HG03460 (cell line): Measurements from ENCODE around the gene VSIG8.

Source experiments
- ATAC-seq: cut with Tn5 transposase; IDR thresholded peaks from one replicate; pipeline ENCODE4 v1.9.1; 2021; ENCODE audit not compliant: unreplicated experiment

VSIG8 gene

DNA sequence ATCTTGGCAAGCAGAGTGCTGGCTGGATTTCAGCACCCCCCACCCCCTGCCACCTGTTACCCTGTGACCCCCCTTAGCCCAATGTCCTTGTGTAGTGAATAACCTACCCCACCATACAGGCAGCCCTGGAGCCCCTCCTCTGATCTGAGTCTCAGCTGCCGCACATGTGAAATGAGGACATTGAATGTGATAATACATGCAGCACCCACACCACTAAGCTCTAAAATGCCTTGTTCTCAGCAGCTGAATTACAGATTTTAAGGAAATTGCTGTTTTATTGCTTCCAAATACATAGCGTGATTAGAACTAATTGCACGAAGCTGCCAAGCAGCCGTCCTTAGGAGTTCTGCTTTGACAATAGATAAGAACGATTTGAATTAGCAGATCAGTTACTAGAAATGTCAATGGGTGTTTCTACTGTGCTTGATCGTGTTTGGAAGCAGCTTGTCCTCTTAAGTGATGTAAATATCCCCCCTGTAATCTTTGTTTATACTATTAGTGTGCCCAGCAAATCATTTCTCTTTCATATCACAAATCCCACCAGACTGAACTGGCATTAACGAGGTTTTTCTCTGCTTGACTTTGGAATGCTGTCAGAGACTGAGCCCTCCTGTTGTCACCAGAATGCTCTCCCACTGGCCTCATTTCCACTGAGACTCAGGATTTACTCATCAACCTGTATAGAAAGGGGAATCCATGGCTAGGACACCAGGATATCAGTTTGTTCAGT, 30.9 kb downstream of the VSIG8 start:
- ATAC-seq, result no peak

DNA sequence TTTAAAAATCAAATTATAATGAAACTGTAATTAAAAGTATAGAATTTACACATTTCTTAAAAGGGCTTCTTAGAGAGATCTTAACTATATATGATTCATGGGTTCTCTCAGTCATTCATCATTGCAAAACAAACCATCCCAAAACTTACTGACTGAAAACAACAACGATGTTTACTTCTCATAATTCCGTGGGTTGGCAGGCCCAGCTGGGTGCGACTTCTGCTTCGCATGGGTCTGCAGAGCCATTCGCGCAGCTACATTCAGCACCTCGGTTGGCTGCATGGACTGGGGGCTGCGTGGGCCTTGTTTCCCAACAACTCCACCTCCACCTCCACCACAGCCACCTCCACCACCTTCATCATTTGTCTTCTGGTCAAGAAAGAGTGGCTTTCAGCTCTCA, 31.7 kb downstream of the VSIG8 start:
- ATAC-seq, result no peak

DNA sequence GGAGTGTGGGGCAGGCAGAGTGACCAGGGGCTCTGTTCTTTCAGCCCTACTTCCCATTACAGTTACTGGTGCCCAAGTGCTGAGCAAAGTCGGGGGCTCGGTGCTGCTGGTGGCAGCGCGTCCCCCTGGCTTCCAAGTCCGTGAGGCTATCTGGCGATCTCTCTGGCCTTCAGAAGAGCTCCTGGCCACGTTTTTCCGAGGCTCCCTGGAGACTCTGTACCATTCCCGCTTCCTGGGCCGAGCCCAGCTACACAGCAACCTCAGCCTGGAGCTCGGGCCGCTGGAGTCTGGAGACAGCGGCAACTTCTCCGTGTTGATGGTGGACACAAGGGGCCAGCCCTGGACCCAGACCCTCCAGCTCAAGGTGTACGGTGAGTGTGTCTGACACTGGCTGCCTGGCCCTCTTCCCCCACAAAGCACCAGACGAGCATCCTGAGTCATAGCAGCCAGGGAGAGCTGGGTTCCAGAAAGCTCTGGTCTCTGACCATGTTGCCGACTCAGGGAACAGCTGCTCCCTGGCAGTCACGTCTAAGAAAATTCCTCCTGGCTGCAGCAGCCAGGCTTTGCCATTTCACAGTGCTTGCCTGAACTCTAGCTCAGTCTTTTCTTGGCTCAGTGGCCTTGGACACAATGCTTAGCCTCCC, 32.5 kb downstream of the VSIG8 start:
- ATAC-seq, result no peak

DNA sequence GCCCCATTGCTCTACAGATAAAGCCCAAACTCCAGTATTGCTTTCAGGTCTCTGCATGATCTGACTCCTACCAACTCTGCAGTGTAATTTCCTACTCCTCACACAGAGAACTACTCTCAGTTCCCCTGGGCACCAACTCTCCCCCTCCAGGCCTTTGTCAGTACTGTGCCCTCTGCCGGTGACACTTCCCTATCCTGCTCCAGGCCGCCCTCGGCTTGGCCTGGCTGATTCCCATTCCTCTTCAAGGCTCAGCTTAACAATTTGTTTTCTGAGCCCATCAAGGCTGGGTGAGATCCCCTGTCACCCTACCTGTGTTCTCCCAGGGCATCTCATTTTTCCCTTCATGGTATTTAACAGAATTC, 33.2 kb downstream of the VSIG8 start:
- peak; percentile 69 for ATAC-seq

DNA sequence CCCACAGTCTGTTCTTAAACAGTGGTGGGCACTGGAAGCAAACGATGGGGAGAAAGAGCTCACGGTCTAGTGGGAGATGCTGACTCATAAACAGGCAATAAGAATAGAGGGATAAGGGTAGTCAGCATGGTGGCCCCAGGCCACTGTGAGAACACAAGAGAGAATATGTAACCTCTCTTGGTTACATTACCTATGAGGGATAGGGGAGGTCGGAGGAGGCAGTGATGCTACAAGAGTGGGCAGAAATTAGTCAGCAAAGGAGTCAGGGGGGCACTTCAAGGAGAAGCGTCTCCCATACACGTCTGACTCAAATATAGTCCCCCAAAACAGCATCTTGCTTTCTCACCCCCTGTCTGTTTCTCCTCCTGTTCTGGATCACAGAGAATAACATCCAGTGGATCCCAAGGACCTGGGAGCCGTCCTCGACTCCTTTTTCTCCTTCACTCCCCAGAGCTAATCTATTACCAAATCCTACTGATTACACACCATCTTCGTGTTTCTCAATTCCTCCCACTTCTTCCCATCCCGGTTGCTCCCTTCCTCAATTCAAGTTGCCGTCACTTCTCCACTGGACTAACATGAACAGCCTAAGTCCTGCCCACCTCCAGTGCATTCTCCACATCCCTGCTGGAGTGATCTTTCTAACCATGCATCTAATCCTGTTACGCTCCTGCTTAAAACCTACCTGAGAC, 33.7 kb downstream of the VSIG8 start:
- ATAC-seq, result no peak

DNA sequence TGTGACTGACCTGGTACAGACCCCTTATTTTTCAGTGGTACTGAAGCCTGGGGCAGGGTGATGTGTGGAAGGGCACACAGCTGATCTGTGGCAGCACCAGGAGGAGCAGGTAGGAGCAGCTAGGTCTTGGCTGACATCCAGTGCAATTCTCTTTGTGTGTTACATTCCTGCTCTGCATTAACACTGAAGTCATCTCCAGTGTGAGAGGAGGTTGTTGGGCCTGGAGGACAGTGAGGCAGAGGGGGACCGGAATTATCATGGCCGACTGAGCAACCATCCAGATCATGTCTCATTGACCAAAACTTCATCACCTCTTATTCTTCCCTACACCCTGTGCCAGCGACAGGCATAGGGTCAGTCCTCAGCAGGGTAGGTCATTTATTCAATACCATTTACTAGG, 34.3 kb downstream of the VSIG8 start:
- ATAC-seq, result no peak

DNA sequence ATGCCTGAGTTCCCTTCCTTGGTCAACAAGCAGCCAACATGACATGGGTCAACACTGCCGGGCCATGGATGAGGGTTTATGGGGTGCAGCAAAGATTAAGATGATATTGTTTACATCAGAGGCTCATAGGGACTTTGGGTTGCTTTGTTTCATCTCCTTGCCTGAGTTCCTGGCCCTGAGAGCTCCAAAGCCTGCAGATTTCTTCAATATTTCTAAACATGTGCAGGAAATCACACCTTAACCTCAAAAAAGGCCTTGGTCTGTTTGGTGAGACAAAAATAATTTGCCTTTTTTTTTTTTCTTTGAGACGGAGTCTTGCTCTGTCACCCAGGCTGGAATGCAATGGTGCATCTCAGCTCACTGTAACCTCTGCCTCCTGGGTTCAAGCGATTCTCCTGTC, 34.9 kb downstream of the VSIG8 start:
- no peak for ATAC-seq

DNA sequence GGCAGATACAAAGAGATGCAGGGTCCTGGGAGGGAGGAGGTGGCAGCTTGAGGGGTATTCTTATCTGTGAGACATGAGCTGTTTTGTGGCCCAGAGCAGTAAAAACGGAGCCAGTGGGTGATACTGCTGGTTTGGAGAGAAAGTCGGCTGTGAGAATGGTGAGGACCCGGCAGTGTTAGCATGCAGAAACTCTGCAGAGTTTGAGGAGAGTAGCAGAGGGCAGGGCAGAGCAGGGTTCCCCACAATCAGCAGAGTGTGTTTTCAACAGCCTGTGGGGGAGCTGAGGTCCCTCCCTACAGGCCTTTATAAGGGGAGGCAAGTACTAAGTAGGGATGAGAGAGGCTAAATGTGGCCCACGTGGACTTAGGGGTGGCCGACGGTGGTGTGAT, 35.4 kb downstream of the VSIG8 start:
- no peak for ATAC-seq

DNA sequence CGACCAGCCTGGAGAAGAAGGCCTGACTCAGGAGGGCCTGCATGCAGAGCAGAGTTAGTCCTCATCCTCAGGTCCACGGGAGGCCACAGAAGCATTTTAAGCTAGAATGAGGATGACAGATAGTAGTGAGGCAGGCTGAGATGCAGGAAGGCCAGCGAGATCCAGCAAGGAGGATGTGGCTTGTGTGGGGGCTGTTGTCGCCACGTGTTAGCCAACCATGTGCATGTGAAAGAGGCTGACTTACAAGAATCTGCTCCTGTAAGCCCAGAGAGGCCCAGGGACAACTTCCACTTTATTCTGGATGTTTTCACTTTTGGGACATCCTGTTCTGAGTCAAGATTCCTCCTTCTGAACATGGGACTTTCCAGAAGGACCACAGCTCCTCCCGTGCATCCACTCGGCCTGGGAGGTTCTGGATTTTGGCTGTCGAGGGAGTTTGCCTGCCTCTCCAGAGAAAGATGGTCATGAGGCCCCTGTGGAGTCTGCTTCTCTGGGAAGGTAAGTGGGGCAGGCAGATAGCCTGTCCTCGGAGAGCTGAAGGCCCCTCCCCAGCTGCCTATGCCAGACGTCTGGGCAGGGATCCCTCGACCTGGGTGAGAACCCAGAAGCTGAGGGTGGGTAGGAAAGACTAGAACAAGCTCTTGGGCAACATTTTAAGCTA, 35.9 kb downstream of the VSIG8 start, which contains the start of gene SLAMF8:
SLAMF8 (plus strand) TSS at position 433 of the 661 bp plus-strand sequence; CDS start at position 459, 26 bp downstream.
- ATAC-seq, result peak; percentile 46

DNA sequence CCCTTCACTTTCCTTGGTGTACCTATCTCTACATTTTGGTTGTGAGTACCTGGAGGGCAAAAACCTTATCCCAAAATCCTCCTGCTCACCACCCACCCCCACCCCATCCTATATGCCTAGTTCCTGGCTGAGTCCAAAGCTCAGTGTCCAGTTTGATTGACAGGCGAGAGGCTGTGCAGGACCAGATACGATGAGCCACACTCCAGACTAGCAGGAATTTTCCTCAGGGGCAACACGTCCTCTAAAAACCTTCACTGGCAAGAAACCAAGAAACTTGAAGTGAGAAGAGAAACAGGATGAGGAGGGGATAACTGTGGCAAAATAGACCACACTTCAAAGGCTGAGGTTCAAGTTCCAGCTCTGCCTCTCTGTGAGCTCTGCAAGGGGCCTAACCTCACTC, 36.9 kb downstream of the VSIG8 start:
- no peak for ATAC-seq

DNA sequence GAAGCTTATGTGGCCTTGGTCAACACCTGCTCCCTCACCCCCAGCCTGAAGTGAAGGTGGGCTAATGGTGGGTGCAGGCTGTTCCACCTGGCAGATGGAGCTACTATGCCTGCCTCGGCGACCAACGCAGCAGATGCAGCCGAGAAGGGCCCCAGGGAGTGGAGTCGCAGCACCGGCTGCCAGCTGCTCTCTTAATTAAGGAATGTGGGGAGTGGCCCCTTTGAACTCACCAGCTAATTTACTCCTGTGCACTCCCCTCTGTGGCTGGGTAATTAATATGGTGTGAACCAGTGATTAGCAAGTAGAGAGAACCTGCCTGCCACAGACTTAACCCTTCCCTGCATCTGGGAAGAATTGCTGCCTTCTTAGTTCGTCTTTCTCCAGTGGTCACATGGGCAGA, 39.1 kb downstream of the VSIG8 start:
- no peak for ATAC-seq

DNA sequence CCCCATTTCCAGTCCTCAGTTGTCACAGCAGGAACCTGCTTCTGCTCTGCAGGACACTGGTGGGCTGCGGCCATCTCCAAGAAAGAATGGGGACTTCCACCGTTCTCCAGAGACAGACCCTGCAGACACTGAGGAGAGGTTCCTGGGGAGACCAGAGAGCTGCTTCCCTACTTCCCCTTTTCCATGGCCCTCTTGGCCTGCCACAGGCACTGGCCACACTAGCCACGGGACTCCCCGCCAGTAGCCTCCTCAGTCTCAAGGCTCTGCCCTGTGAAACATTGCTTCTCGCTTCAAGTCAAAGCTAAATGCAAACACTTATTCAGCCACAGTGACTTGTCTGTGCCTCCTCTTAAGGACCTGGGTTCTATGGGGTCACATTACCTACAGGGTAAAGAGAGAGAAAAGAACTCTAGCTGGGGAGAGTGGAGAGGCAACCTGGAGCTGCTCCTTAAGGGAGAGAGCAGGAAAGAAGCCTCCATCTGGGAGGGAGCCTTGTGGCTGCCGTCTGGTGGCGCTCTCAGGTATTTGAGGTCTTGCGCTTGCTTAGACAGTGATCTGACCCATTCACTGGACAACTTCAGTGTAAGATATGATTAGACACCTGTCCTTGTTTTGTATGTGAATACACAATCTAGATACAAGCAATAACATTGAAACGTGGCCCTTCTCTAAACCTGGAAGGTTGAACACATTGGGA, 41.1 kb downstream of the VSIG8 start:
- ATAC-seq, result no peak

DNA sequence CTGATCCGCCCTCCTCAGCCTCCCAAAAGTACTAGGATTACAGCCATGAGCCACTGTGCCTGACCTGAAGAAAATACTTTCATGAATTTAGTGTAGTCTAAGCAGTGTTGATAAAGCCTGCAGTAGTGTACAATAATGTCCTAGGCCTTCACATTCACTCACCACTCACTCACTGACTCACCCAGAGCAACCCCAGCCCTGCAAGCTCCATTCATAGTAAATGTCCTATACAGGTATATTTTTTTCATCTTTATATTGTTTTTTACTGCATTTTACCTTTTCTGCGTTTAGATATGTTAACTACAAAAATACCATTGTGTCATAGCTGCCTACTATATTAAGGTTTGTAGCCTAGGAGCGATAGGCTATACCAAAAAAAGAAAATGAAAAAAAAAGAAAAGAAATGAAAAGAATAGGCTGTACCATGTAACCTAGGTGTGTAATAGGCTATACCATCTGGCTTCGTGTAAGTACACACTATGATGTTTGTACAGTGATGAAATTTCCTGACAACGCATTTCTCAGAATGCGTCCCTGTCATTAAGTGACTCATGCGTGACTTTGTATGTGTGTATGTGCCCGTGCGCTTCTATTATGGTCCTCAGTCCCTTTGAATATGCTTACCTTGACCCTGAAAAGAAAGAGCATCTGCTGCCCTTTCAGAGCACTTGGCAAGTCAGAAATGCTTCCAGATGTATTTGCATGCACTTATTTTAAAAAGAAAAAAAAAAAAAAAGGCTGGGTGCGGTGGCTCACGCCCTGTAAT, 45.0 kb downstream of the VSIG8 start:
- ATAC-seq, result no peak

DNA sequence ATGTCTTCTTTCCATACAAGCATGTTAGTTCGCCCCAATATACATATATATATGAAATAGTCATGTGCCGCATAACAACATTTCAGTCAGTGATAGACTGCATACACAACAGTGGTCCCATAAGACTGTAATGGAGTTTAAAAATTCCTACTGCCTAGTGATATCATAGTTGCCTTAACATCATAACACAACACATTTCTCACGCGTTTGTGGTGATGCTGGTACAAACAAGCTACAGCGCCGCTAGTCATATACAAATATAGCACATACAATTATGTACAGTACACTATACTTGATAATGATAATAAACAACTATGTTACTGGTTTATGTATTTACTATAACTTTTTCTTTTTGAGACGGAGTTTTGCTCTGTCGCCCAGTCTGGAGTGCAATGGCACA, 46.5 kb downstream of the VSIG8 start:
- no peak for ATAC-seq

DNA sequence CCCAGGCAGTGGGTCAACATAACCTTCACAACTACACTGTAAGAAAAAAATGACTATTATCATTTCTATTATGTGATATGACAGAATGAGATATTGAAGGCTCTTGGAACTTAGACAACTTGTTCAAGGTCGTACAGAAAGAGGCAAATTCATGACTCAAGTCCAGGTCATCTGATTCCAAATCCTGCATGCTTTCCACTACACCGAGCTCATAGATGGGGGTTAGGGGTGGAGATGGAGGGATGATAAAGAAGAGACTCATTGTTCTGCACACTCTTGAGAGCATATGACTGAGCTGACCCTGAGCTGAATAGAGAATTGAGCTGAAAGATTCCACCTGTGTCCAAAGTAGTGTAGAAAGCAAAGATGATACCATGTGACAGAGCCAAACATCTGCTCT, 57.5 kb downstream of the VSIG8 start:
- no peak for ATAC-seq
